ENCODE data around the gene KLF3.

Gene KLF3

GRCh38 chr4:38734446-38734845 lies 70.4 kb downstream of the KLF3 start:
- no peak for DNase-seq (ENCODE audit: extremely low read depth in 1 of 2, low read depth in 1 of 2)

- no peak for DNase-seq (ENCODE audit: extremely low read depth in 1 of 2, low read depth in 1 of 2)
These were observed 70.9 kb downstream of the KLF3 start for GRCh38 chr4:38734911-38735310.

- DNase-seq (ENCODE audit: extremely low read depth in 1 of 2, low read depth in 1 of 2): no peak
These were observed 71.9 kb downstream of the KLF3 start for GRCh38 chr4:38735870-38736269.

GRCh38 chr4:38738940-38739803 lies 75.2 kb downstream of the KLF3 start:
- DNase-seq (ENCODE audit: extremely low read depth in 1 of 2, low read depth in 1 of 2): no peak

- no peak for DNase-seq (ENCODE audit: extremely low read depth in 1 of 2, low read depth in 1 of 2)
These were observed 76.3 kb downstream of the KLF3 start for GRCh38 chr4:38740303-38740702.

- DNase-seq (ENCODE audit: extremely low read depth in 1 of 2, low read depth in 1 of 2): no peak
These were observed 79.9 kb downstream of the KLF3 start for GRCh38 chr4:38743866-38744265.

- DNase-seq (ENCODE audit: extremely low read depth in 1 of 2, low read depth in 1 of 2): no peak
These were observed 81.9 kb downstream of the KLF3 start for GRCh38 chr4:38745881-38746280.

GRCh38 chr4:38747629-38748028 lies 83.6 kb downstream of the KLF3 start:
- DNase-seq (ENCODE audit: extremely low read depth in 1 of 2, low read depth in 1 of 2): no peak

GRCh38 chr4:38749336-38749735 lies 85.3 kb downstream of the KLF3 start:
- no peak for DNase-seq (ENCODE audit: extremely low read depth in 1 of 2, low read depth in 1 of 2)
